Measurements from ENCODE around the gene PRKCG. TPM values are rescaled to one million over a fixed set of nuclear protein-coding genes. Genes with fewer than 3 reads are reported as not detected.
A peak's percentile ranks its signal among the peaks of the same experiment; 100 is the strongest.
"Not testable (repeated sequence)": the region's sequence is repeated elsewhere in the genome, so short reads cannot be mapped to it uniquely, and the experiment has no call there.

Gene PRKCG
- total RNA-seq, 1 donor from 2014 or later = 0.13 TPM

GRCh38 chr19:53867225-53868090, 14.5 kb upstream of the PRKCG start, which contains the start of gene MYADM:
TSS of gene MYADM (plus strand) at chr19:53867883. CDS start at chr19:53873530, 5,647 bp downstream.
- Histone ChIP-seq H3K27me3 (ENCODE audit: control insufficient read depth, insufficient read depth, low read length) (no peaks in the 10 kb centered on the region), H3K36me3 (ENCODE audit: control insufficient read depth, insufficient read depth, low read length) (no peaks in the 10 kb centered on the region), H3K4me3 (ENCODE audit: low read depth, low read length) (peak within 1 kb of the TSS; percentile 77)
- peak; percentile 98 for DNase-seq (ENCODE audit: low read depth)
- TF ChIP-seq, protein P1, sequence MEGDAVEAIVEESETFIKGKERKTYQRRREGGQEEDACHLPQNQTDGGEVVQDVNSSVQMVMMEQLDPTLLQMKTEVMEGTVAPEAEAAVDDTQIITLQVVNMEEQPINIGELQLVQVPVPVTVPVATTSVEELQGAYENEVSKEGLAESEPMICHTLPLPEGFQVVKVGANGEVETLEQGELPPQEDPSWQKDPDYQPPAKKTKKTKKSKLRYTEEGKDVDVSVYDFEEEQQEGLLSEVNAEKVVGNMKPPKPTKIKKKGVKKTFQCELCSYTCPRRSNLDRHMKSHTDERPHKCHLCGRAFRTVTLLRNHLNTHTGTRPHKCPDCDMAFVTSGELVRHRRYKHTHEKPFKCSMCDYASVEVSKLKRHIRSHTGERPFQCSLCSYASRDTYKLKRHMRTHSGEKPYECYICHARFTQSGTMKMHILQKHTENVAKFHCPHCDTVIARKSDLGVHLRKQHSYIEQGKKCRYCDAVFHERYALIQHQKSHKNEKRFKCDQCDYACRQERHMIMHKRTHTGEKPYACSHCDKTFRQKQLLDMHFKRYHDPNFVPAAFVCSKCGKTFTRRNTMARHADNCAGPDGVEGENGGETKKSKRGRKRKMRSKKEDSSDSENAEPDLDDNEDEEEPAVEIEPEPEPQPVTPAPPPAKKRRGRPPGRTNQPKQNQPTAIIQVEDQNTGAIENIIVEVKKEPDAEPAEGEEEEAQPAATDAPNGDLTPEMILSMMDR (IDR thresholded peaks at IDR 0.05; ENCODE audit: insufficient read depth, low read length, poor library complexity, severe bottlenecking) = no peak

DNA sequence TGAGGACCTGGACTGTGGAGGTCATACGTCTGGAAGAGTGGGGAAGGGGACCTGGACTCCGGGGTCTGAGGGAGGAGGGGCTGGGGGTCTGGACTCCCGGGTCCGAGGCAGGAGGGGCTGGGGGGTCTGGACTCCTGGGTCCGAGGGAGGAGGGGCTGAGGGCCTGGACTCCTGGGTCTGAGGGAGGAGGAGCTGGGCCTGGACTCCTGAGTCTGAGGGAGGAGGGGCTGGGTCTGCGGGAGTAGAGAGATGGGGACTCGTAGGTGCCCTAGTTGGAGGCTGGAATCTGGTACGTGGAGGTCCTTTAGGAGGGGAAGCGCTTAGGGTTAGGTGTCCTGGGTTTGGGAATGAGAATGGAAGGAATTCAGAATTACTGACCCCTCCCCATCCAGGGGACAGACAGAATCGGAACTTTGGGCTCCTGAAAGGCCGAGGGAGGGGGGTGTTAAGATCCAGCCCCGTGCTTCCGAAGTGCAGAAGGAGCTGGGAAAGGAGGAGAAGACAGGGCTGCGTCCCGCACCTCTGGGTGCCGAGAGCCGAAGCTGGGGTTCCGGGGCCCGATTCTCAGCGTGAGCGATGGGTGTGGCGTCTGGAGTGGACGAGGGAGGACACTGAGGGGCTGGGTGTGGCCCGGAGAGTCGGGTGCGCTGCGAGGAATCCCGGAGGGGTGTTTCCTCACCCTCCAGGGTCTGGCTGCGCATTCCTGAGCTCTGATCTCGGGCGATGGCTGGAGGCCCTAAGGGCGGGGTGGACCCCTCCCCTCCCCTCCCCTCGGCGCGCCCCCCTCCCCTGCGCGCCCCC, 13.7 kb upstream of the PRKCG start:
- no peak for DNase-seq (ENCODE audit: low read depth)
- H3K27me3 ChIP-seq (ENCODE audit: control insufficient read depth, insufficient read depth, low read length) = no peaks in the 10 kb centered on the region
- H3K36me3 ChIP-seq (ENCODE audit: control insufficient read depth, insufficient read depth, low read length) = peaks cover under 1% of the 10 kb centered on the region
- H3K4me3 ChIP-seq (ENCODE audit: low read depth, low read length) = peak overlapping the region; percentile 77
- TF ChIP-seq, protein P1 (IDR thresholded peaks at IDR 0.05; ENCODE audit: insufficient read depth, low read length, poor library complexity, severe bottlenecking) = no peak

DNA sequence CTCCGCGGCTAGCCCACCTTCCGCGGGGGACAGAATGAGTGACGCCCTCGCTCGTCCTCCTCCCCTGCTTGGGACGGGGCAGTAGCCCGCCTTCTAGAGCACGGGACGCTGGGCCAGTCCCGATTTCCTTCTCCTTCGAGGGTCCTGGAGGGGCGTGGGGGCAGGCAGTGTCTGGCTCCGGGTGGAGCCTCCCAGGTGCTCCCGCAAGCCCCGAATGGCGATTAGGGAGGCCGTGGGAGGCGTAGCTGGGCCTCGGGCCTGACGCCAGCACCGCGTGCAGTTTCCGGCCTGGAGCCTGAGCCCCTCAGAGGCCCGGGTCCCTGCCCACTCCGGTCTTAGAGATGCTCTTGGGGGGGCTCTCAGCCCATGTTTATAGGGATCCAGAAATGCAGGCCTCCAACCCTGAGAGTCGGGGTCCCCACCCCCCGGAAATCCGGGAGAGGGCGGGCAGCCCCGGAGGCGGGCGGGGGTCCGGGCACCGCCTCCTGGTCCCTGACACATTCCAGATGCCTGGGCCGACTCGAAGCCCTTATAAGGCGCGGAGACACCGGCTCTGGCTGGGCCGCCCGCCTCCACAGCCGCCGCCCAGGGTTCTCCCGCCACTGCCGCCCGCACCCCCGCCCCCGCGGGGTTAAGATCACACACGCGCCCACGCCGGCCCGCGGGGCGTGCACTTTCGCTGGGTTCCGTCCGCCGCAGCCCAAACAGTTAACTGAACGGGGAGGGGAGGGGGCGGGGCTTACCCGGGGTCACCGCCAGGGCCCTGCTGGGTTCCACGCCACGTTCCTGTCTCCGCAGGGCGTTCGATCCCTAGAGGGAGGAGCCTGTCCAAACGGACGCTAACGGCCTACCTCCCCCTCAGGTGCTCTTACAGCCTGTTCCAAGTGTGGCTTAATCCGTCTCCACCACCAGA, 12.8 kb upstream of the PRKCG start:
- TF ChIP-seq, protein P1 (IDR thresholded peaks at IDR 0.05; ENCODE audit: insufficient read depth, low read length, poor library complexity, severe bottlenecking) = peak; percentile 18
- H3K27me3 ChIP-seq (ENCODE audit: control insufficient read depth, insufficient read depth, low read length) = no peaks in the 10 kb centered on the region
- no peak for DNase-seq (ENCODE audit: low read depth)

DNA sequence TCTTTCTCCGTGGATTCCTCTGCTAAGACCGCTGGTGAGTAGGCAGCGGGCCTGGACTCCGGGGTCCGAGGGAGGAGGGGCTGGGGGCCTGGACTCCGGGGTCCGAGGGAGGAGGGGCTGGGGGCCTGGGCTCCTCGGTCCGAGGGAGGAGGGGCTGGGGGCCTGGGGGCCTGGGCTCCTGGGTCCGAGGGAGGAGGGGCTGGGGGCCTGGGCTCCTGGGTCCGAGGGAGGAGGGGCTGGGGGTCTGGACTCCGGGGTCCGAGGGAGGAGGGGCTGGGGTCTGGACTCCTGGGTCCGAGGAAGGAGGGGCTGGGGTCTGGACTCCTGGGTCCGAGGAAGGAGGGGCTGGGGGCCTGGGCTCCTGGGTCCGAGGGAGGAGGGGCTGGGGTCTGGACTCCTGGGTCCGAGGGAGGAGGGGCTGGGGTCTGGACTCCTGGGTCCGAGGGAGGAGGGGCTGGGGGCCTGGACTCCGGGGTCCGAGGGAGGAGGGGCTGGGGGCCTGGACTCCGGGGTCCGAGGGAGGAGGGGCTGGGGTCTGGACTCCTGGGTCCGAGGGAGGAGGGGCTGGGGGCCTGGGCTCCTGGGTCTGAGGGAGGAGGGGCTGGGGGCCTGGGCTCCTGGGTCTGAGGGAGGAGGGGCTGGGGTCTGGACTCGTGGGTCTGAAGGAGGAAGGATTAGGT, 12.1 kb upstream of the PRKCG start:
- H3K27me3 ChIP-seq (ENCODE audit: control insufficient read depth, insufficient read depth, low read length); DNase-seq (ENCODE audit: low read depth); H3K36me3 ChIP-seq (ENCODE audit: control insufficient read depth, insufficient read depth, low read length): not testable (repeated sequence)
- peak overlapping the region; percentile 77 for H3K4me3 ChIP-seq (ENCODE audit: low read depth, low read length)

More for the DNA sequence above, 12.8 kb upstream of the PRKCG start:
- H3K4me3 ChIP-seq (ENCODE audit: low read depth, low read length) = peak overlapping the region; percentile 77
- H3K36me3 ChIP-seq (ENCODE audit: control insufficient read depth, insufficient read depth, low read length) = peaks cover 5% of the 10 kb centered on the region

DNA sequence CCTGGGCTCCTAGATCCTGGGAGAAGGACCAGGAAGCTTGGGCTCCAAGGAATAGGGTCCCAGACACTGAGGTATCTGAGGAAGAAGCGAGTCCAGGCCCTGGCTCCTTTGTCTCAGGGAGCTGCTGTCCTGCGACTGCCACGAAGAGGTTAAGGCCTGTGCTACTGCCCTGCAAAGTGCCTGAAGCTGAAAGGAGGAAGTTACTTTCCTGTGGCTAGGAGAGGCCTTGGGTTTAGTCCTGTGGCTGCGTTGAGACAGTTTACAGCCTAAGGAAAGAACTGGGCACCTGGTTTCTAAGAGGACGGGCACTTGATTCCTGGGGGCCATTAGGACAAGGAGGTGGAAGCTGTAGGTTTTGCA, 11.5 kb upstream of the PRKCG start:
- TF ChIP-seq, protein P1 (IDR thresholded peaks at IDR 0.05; ENCODE audit: insufficient read depth, low read length, poor library complexity, severe bottlenecking) = no peak
- H3K36me3 ChIP-seq (ENCODE audit: control insufficient read depth, insufficient read depth, low read length) = peaks cover 5% of the 10 kb centered on the region
- no peak for DNase-seq (ENCODE audit: low read depth)
- peak overlapping the region; percentile 14 for H3K4me3 ChIP-seq (ENCODE audit: low read depth, low read length)
- no peaks in the 10 kb centered on the region for H3K27me3 ChIP-seq (ENCODE audit: control insufficient read depth, insufficient read depth, low read length)

All from kidney epithelial cell (primary cell).